ENCODE results near the gene CCIN.
"Not testable (repeated sequence)": the region's sequence is repeated elsewhere in the genome, so short reads cannot be mapped to it uniquely, and the experiment has no call there.

CCIN gene

DNA sequence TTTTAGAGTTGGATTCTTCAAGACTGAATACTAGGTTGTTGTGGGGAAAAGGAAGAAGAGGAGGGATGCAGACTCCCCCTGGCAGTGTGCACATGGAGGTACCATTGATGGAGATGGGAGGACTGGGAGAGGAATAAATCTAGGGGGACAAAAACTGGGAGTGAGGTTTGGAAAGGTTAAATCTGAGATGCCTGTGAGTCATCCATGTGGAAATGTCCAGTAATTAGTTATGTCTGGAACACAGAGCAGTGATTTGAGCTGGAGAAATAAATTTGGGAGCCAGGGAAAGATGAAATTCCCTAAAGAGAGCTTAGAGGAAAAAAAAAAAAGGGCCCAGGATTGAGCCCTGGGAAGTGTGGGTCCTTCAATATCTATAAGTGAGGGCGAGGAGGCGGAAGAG is 8.0 kb upstream of the CCIN start:
- Mint-ChIP-seq H3K27ac (no peak overlapping the region), H3K4me1 (ENCODE audit: low read depth) (peaks cover 8% of the 10 kb centered on the region), H3K4me3 (no peak overlapping the region), H3K27me3 (no peaks in the 10 kb centered on the region), H3K9me3 (no peaks in the 10 kb centered on the region), H3K36me3 (ENCODE audit: low read depth) (peaks cover 10% of the 10 kb centered on the region)

DNA sequence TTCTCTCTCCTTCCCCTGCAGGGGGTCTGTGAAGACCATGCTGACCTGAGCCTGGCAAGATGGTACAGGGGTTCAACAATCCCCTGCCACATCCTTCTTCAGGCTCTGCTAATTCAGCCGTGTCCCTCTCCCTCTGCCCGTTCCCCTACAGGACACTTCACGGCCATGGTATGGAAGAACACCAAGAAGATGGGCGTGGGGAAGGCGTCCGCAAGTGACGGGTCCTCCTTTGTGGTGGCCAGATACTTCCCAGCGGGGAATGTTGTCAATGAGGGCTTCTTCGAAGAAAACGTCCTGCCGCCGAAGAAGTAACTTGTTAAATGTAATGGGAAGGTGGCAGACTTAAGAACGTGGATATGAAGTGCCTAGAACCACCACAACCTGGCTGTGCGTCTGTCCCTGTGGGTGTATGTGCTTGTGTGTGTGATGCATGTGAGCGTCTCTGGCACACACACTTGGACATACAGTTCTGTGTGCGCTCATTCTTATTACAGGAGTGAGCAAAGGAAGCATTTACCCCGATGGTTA is 6.9 kb upstream of the CCIN start:
- no peaks in the 10 kb centered on the region for H3K9me3 Mint-ChIP-seq
- H3K4me3 Mint-ChIP-seq, result no peak overlapping the region
- no peaks in the 10 kb centered on the region for H3K27me3 Mint-ChIP-seq
- peaks cover 5% of the 10 kb centered on the region for H3K36me3 Mint-ChIP-seq (ENCODE audit: low read depth)
- H3K4me1 Mint-ChIP-seq (ENCODE audit: low read depth), result peaks cover 14% of the 10 kb centered on the region
- H3K27ac Mint-ChIP-seq, result no peak overlapping the region

GRCh38 chr9:36163049-36163785 is 6.0 kb upstream of the CCIN start:
- Mint-ChIP-seq H3K4me1 (ENCODE audit: low read depth) (peaks cover 10% of the 10 kb centered on the region), H3K27me3 (no peaks in the 10 kb centered on the region), H3K27ac (no peak overlapping the region), H3K4me3 (no peak overlapping the region), H3K36me3 (ENCODE audit: low read depth) (peaks cover 5% of the 10 kb centered on the region), H3K9me3 (no peaks in the 10 kb centered on the region)

GRCh38 chr9:36163786-36164170 is 5.4 kb upstream of the CCIN start:
- no peak overlapping the region for H3K27ac Mint-ChIP-seq
- peaks cover 5% of the 10 kb centered on the region for H3K36me3 Mint-ChIP-seq (ENCODE audit: low read depth)
- no peaks in the 10 kb centered on the region for H3K27me3 Mint-ChIP-seq
- peaks cover 7% of the 10 kb centered on the region for H3K4me1 Mint-ChIP-seq (ENCODE audit: low read depth)
- H3K4me3 Mint-ChIP-seq, result no peak overlapping the region
- H3K9me3 Mint-ChIP-seq, result no peaks in the 10 kb centered on the region

GRCh38 chr9:36164372-36164771 is 4.8 kb upstream of the CCIN start:
- Mint-ChIP-seq H3K27me3 (no peaks in the 10 kb centered on the region), H3K9me3 (no peaks in the 10 kb centered on the region), H3K4me1 (ENCODE audit: low read depth) (peaks cover 7% of the 10 kb centered on the region), H3K27ac (no peak overlapping the region), H3K4me3 (no peak overlapping the region), H3K36me3 (ENCODE audit: low read depth) (peaks cover 5% of the 10 kb centered on the region)

DNA sequence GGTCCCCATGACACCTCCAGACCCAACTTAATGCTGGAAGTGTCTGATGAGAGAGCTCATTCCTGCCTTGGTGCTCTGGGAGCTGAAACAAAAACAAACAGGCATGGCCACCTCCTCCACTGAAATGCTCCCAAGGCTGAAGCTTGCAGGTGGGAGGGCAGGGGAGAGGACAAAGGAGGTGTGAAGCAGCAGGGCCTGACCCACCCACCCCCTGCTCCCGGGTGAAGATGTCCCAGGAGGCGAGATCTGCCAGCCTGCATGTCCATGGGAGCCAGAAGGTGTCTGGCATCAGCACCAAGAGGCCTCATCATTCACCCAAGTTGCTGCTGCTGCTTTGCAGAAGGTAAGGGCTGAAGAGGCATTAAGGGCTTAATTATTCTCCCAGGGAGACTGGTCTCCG is 4.2 kb upstream of the CCIN start:
- Mint-ChIP-seq H3K4me3 (no peak overlapping the region), H3K27me3 (no peaks in the 10 kb centered on the region), H3K27ac (no peak overlapping the region), H3K36me3 (ENCODE audit: low read depth) (peaks cover 5% of the 10 kb centered on the region), H3K4me1 (ENCODE audit: low read depth) (peaks cover 7% of the 10 kb centered on the region), H3K9me3 (no peaks in the 10 kb centered on the region)

DNA sequence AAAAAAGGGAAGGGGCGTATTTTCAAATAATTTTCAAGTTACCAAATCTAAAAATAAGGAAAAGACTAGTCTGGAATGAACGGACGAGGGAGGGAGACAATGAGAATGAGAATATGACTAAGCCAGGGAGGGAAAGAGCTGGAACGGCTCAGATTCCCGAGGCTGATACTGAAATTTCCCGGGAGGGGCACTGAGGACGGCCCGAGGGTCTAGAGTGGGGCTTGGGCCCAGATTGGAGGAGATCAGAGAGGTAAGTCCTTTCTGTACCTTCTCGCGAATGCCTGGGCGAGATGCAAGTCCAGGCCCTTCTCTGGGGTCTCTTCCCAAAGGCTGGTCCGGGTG is 3.4 kb upstream of the CCIN start:
- H3K27me3 Mint-ChIP-seq, result no peaks in the 10 kb centered on the region
- H3K4me3 Mint-ChIP-seq, result peak overlapping the region; percentile 13
- H3K36me3 Mint-ChIP-seq (ENCODE audit: low read depth), result no peaks in the 10 kb centered on the region
- H3K4me1 Mint-ChIP-seq (ENCODE audit: low read depth), result peaks cover 7% of the 10 kb centered on the region
- H3K27ac Mint-ChIP-seq, result no peak overlapping the region
- H3K9me3 Mint-ChIP-seq, result no peaks in the 10 kb centered on the region

DNA sequence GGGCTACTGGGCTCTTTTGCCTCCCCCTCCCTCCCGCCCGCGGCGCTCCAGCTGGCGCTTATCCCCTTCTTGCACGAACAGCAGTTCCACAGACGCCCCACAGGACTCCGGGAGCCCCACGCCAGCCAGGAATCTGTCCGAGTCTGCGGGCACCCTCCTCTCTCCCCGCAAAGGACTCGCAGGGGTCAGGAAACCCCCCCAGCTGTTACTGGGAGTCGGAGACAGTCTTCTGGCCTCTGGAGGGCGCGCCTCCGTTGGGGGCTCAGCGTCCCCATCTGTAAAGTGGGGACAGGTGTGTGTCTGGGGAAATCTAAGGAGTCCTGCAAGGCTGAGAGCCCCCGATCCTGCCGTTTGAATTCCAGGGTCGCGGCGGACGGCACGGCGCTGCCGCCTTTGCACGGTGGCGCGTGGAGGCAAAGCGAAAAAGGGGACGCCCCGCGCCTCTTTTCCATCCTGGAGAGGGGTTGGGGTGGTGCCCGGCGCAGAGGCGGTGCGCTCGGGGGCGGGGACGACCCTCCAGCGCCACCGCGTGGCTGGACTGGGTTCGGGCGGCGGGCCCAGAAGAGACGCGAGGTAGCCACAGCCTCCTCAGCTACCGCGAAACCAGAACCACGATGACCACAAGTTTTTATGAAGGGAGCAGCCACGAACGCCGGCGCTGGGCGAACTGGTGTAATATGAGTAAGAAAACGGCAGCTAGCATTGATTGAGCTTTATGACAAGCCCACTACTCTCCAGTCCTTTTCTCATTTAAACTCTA is 2.8 kb upstream of the CCIN start:
- H3K27me3 Mint-ChIP-seq, result no peaks in the 10 kb centered on the region
- no peaks in the 10 kb centered on the region for H3K36me3 Mint-ChIP-seq (ENCODE audit: low read depth)
- H3K27ac Mint-ChIP-seq, result peak overlapping the region; percentile 77
- peaks cover 7% of the 10 kb centered on the region for H3K4me1 Mint-ChIP-seq (ENCODE audit: low read depth)
- peak overlapping the region; percentile 71 for H3K4me3 Mint-ChIP-seq
- H3K9me3 Mint-ChIP-seq, result no peaks in the 10 kb centered on the region

GRCh38 chr9:36169708-36170107 is 520 bp downstream of the CCIN start:
- no peaks in the 10 kb centered on the region for H3K9me3 Mint-ChIP-seq
- H3K27ac Mint-ChIP-seq, result no peak overlapping the region
- no peaks in the 10 kb centered on the region for H3K36me3 Mint-ChIP-seq (ENCODE audit: low read depth)
- H3K4me1 Mint-ChIP-seq (ENCODE audit: low read depth), result peaks cover 7% of the 10 kb centered on the region
- H3K4me3 Mint-ChIP-seq, result no peak overlapping the region
- H3K27me3 Mint-ChIP-seq, result no peaks in the 10 kb centered on the region

DNA sequence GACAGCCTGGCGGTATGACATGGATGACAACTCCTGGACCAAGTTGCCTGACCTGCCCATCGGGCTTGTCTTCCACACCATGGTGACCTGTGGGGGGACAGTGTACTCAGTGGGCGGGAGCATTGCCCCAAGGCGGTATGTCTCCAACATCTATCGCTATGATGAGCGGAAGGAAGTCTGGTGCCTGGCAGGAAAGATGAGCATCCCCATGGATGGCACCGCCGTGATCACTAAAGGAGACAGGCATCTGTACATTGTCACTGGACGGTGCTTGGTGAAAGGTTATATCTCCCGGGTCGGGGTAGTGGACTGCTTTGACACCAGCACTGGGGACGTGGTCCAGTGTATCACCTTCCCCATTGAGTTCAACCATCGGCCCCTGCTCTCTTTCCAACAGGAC is 1.3 kb downstream of the CCIN start:
- H3K9me3 Mint-ChIP-seq, result no peaks in the 10 kb centered on the region
- H3K27me3 Mint-ChIP-seq, result no peaks in the 10 kb centered on the region
- no peaks in the 10 kb centered on the region for H3K36me3 Mint-ChIP-seq (ENCODE audit: low read depth)
- H3K4me1 Mint-ChIP-seq (ENCODE audit: low read depth), result peaks cover 7% of the 10 kb centered on the region
- H3K27ac Mint-ChIP-seq, result no peak overlapping the region
- no peak overlapping the region for H3K4me3 Mint-ChIP-seq

GRCh38 chr9:36173861-36174260 is 4.7 kb downstream of the CCIN start:
- Mint-ChIP-seq H3K36me3 (ENCODE audit: low read depth) (no peaks in the 10 kb centered on the region), H3K27ac (no peak overlapping the region), H3K4me1 (ENCODE audit: low read depth) (no peaks in the 10 kb centered on the region), H3K27me3 (no peaks in the 10 kb centered on the region), H3K4me3 (no peak overlapping the region), H3K9me3 (no peaks in the 10 kb centered on the region)

DNA sequence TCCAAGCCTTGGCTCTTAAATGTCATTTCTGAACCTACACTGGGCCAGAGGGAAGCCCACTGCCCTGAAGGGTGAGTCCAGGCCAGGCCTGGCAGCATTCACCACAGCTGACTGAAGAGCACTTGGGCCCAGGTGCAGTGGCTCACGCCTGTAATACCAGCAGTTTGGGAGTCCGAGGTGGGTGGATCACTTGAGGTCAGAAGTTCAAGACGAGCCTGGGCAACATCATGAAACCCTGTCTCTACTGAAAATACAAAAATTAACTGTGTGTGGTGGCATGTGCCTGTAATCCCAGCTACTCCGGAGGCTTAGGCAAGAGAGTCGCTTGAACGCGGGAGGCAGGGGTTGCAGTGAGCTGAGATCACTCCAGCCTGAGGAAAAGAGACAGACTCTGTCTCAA is 5.1 kb downstream of the CCIN start:
- H3K9me3 Mint-ChIP-seq, result no peaks in the 10 kb centered on the region
- H3K4me1 Mint-ChIP-seq (ENCODE audit: low read depth), result no peaks in the 10 kb centered on the region
- no peak overlapping the region for H3K4me3 Mint-ChIP-seq
- no peak overlapping the region for H3K27ac Mint-ChIP-seq
- H3K36me3 Mint-ChIP-seq (ENCODE audit: low read depth), result no peaks in the 10 kb centered on the region
- H3K27me3 Mint-ChIP-seq, result no peaks in the 10 kb centered on the region

- no peaks in the 10 kb centered on the region for H3K27me3 Mint-ChIP-seq
- H3K4me3 Mint-ChIP-seq, result no peak overlapping the region
- H3K36me3 Mint-ChIP-seq (ENCODE audit: low read depth), result no peaks in the 10 kb centered on the region
- no peaks in the 10 kb centered on the region for H3K4me1 Mint-ChIP-seq (ENCODE audit: low read depth)
- no peak overlapping the region for H3K27ac Mint-ChIP-seq
- H3K9me3 Mint-ChIP-seq, result no peaks in the 10 kb centered on the region
These were observed 5.5 kb downstream of the CCIN start for GRCh38 chr9:36174731-36175130.

- H3K27me3 Mint-ChIP-seq; H3K4me1 Mint-ChIP-seq (ENCODE audit: low read depth); H3K9me3 Mint-ChIP-seq; H3K4me3 Mint-ChIP-seq; H3K36me3 Mint-ChIP-seq (ENCODE audit: low read depth); H3K27ac Mint-ChIP-seq: not testable (repeated sequence)
These were observed 6.0 kb downstream of the CCIN start for GRCh38 chr9:36175209-36175608.

DNA sequence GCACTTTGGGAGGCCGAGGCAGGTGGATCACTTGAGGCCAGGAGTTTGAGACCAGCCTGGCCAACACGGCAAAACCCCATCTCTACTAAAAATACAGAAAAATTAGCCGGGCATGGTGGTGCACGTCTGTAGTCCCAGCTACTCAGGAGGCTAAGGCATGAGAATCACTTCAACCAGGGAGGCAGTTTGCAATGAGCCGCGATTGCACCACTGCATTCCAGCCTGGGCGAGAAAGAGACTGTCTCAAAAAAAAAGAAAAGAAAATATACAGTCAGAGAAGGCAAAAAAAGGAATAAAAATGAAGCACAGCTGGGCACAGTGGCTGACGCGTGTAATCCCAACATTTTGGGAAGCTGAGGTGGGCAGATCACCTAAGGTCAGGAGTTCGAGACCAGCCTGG is 7.3 kb downstream of the CCIN start:
- not testable (repeated sequence) for H3K27me3 Mint-ChIP-seq; H3K4me3 Mint-ChIP-seq; H3K4me1 Mint-ChIP-seq (ENCODE audit: low read depth); H3K9me3 Mint-ChIP-seq; H3K27ac Mint-ChIP-seq; H3K36me3 Mint-ChIP-seq (ENCODE audit: low read depth)

GRCh38 chr9:36177571-36177970 is 8.4 kb downstream of the CCIN start:
- Mint-ChIP-seq H3K4me3 (no peak overlapping the region), H3K36me3 (ENCODE audit: low read depth) (no peaks in the 10 kb centered on the region), H3K4me1 (ENCODE audit: low read depth) (no peaks in the 10 kb centered on the region), H3K9me3 (no peaks in the 10 kb centered on the region), H3K27ac (no peak overlapping the region), H3K27me3 (no peaks in the 10 kb centered on the region)
